GM23338 (cell line): ENCODE results near the gene ENPP1. TPM values are rescaled to one million over a fixed set of nuclear protein-coding genes. Genes with fewer than 3 reads are reported as not detected.
A peak's percentile ranks its signal among the peaks of the same experiment; 100 is the strongest.

Experiments used
- ATAC-seq: fragments of 200-7000 bp; cut with Tn5 transposase; 3 replicates; pipeline ENCODE4 v1.9.1; 2020
- DNase-seq: peaks from one replicate; pipeline ENCODE4 v3.0.0-alpha.2; 2015; ENCODE audit warnings: low spot score
- H2AFZ ChIP-seq: fragments of 200-600 bp; sonication (generic); 2 replicates; pipeline ENCODE4 v1.8.0; 2016; ENCODE audit warnings: antibody characterized with exemption, mild to moderate bottlenecking, moderate library complexity
- H3F3A ChIP-seq: fragments of 200-600 bp; sonication (generic); replicated peaks from 2 replicates; pipeline ENCODE4 v1.8.0; 2017; ENCODE audit warnings: antibody characterized with exemption, mixed run types, low read depth
- H3K27ac ChIP-seq: fragments of 200-600 bp; sonication (generic); 2 replicates; pipeline ENCODE4 v1.6.1; 2016; ENCODE audit warnings: low read depth
- H3K27me3 ChIP-seq: fragments of 200-600 bp; sonication (generic); 2 replicates; pipeline ENCODE4 v1.8.0; 2016; ENCODE audit warnings: mild to moderate bottlenecking, mixed run types, moderate library complexity; ENCODE audit not compliant: insufficient read depth
- H3K36me3 ChIP-seq: fragments of 200-600 bp; sonication (generic); 2 replicates; pipeline ENCODE4 v1.8.0; 2016; ENCODE audit warnings: mild to moderate bottlenecking; ENCODE audit not compliant: insufficient read depth
- H3K4me1 ChIP-seq: fragments of 200-600 bp; sonication (generic); 2 replicates; pipeline ENCODE4 v1.8.0; 2016; ENCODE audit warnings: mild to moderate bottlenecking, moderate library complexity; ENCODE audit not compliant: insufficient read depth
- H3K4me2 ChIP-seq: fragments of 200-600 bp; sonication (generic); 2 replicates; pipeline ENCODE4 v1.7.1; 2017; ENCODE audit warnings: mixed run types
- H3K4me3 ChIP-seq: fragments of 200-600 bp; sonication (generic); 2 replicates; pipeline ENCODE4 v1.6.1; 2016; ENCODE audit warnings: mixed run types
- H3K79me2 ChIP-seq: fragments of 200-600 bp; sonication (generic); replicated peaks from 2 replicates; pipeline ENCODE4 v1.8.0; 2017; ENCODE audit warnings: mild to moderate bottlenecking; ENCODE audit not compliant: insufficient read depth
- H3K9me2 ChIP-seq: fragments of 200-600 bp; sonication (generic); 2 replicates; pipeline ENCODE4 v1.8.0; 2017; ENCODE audit not compliant: insufficient read depth
- H4K20me1 ChIP-seq: fragments of 200-600 bp; sonication (generic); replicated peaks from 2 replicates; pipeline ENCODE4 v1.8.0; 2017; ENCODE audit warnings: mild to moderate bottlenecking; ENCODE audit not compliant: insufficient read depth
- H3K27ac Mint-ChIP-seq: 2 replicates; pipeline ENCODE4 v1.8.0; 2020; ENCODE audit warnings: inconsistent platforms, mild to moderate bottlenecking, moderate library complexity, mixed read lengths
- H3K27me3 Mint-ChIP-seq: 3 replicates; pipeline ENCODE4 v1.8.0; 2022; ENCODE audit warnings: low read depth, mild to moderate bottlenecking, moderate library complexity, mixed read lengths, inconsistent platforms; ENCODE audit not compliant: insufficient read depth, poor library complexity
- H3K36me3 Mint-ChIP-seq: 3 replicates; pipeline ENCODE4 v1.8.0; 2021; ENCODE audit warnings: low read depth, mild to moderate bottlenecking, inconsistent platforms, moderate library complexity, mixed read lengths
- H3K4me1 Mint-ChIP-seq: 3 replicates; pipeline ENCODE4 v1.8.0; 2020; ENCODE audit warnings: mild to moderate bottlenecking, inconsistent platforms, mixed read lengths
- H3K4me3 Mint-ChIP-seq: 3 replicates; pipeline ENCODE4 v1.8.0; 2021; ENCODE audit warnings: moderate library complexity, mild to moderate bottlenecking, inconsistent platforms, mixed read lengths
- H3K9me3 Mint-ChIP-seq: 3 replicates; pipeline ENCODE4 v1.8.0; 2020; ENCODE audit warnings: moderate library complexity, mild to moderate bottlenecking, inconsistent platforms, mixed read lengths
- CTCF ChIP-seq, 2 experiments: fragments of 200-600 bp in 1 of 2; sonication (generic) in 1 of 2; conservative IDR thresholded peaks; 2 replicates each; pipeline versions ENCODE4 v1.5.1 to v1.6.1; 2016 to 2017; ENCODE audit warnings: antibody characterized with exemption in 2 of 2, low read depth in 2 of 2, mild to moderate bottlenecking in 2 of 2, moderate library complexity in 1 of 2
- ETS1 ChIP-seq: IDR thresholded peaks from 2 replicates; pipeline ENCODE4 v1.6.1; 2016; ENCODE audit warnings: antibody characterized with exemption
- NANOG ChIP-seq: IDR thresholded peaks from 2 replicates; pipeline ENCODE4 v1.6.1; 2016; ENCODE audit warnings: antibody characterized with exemption, borderline replicate concordance
- POLR2AphosphoS5 ChIP-seq: IDR thresholded peaks from 2 replicates; pipeline ENCODE4 v1.6.1; 2016; ENCODE audit warnings: antibody characterized with exemption, low read depth
- REST ChIP-seq: IDR thresholded peaks from one replicate; pipeline ENCODE4 v1.6.1; 2018; ENCODE audit warnings: antibody characterized with exemption; ENCODE audit not compliant: unreplicated experiment
- STAT1 ChIP-seq: IDR thresholded peaks from one replicate; pipeline ENCODE4 v1.6.1; 2016; ENCODE audit warnings: antibody characterized with exemption; ENCODE audit not compliant: unreplicated experiment
- ZNF114 ChIP-seq: fragments of 250-450 bp; sonication (Bioruptor Pico); IDR thresholded peaks from 2 replicates; pipeline ENCODE4 v1.5.0; 2020; ENCODE audit warnings: mild to moderate bottlenecking, moderate library complexity
- polyA plus RNA-seq: library from polyadenylated mRNA; unstranded; fragments of >200 nt; fragmentation: Nextera tagmentation; extraction: Ambion mirVana; gene quantifications from 2 replicates; pipeline ENCODE4 v1.2.1, GENCODE V29; 2016
- total RNA-seq: library from RNA; depleted of rRNA; stranded (reverse); fragments of >200 nt; shearing (Covaris generic); gene quantifications from 2 replicates; pipeline ENCODE4 v1.2.3, GENCODE V29; 2014

ENPP1 gene
- total and polyA plus RNA-seq, 2 experiments from 2014 or later: 17.3 to 46.9 TPM

GRCh38 chr6:131914234-131914633, 106.4 kb downstream of the ENPP1 start:
- H2AFZ ChIP-seq: no peak overlapping the region
- no peaks in the 10 kb centered on the region for H3K27me3 ChIP-seq
- peaks cover 15% of the 10 kb centered on the region for H4K20me1 ChIP-seq
- no peak overlapping the region for H3K4me3 ChIP-seq
- peaks cover 9% of the 10 kb centered on the region for H3K4me1 ChIP-seq
- TF ChIP-seq POLR2AphosphoS5 (0 out of 2 replicates have a peak, but pooled peaks have one; percentile 27), REST (no peak)
- peaks cover 67% of the 10 kb centered on the region for H3K36me3 ChIP-seq
- no peak overlapping the region for H3K4me2 ChIP-seq
- H3K36me3 Mint-ChIP-seq: peaks cover 87% of the 10 kb centered on the region
- peaks cover 8% of the 10 kb centered on the region for H3K27me3 Mint-ChIP-seq
- no peak overlapping the region for H3K27ac Mint-ChIP-seq
- H3K27ac ChIP-seq: no peak overlapping the region
- ATAC-seq: no peak
- H3K4me1 Mint-ChIP-seq: peaks cover 13% of the 10 kb centered on the region; the same call in 1 of the 3 replicates
- peaks cover 40% of the 10 kb centered on the region for H3K9me3 Mint-ChIP-seq
- H3K79me2 ChIP-seq: peaks cover 3% of the 10 kb centered on the region
- DNase-seq: no peak
- H3K4me3 Mint-ChIP-seq: no peak overlapping the region
- H3K9me2 ChIP-seq: no peaks in the 10 kb centered on the region
- H3F3A ChIP-seq: peaks cover 51% of the 10 kb centered on the region

- peaks cover 89% of the 10 kb centered on the region for H3K36me3 Mint-ChIP-seq
- H4K20me1 ChIP-seq: peaks cover 15% of the 10 kb centered on the region
- TF ChIP-seq ZNF114 (CRISPR knock-in tag) (no peak), CTCF (conservative IDR thresholded peaks at IDR 0.05; ENCODE audit: low read depth in 2 of 2) (peak; percentile 77 to 90), NANOG (no peak), POLR2AphosphoS5 (peak; percentile 8; the same call in 1 of the 2 replicates), ETS1 (no peak), STAT1 (no peak)
- no peak overlapping the region for H3K4me3 Mint-ChIP-seq
- DNase-seq (peak; percentile 82), ATAC-seq (peak; percentile 17)
- H3K27me3 Mint-ChIP-seq: peaks cover 8% of the 10 kb centered on the region
- H3K9me2 ChIP-seq: no peaks in the 10 kb centered on the region
- peaks cover 3% of the 10 kb centered on the region for H3K79me2 ChIP-seq
- no peaks in the 10 kb centered on the region for H3K27me3 ChIP-seq
- no peak overlapping the region for H2AFZ ChIP-seq
- peaks cover 11% of the 10 kb centered on the region; the same call in 1 of the 3 replicates for H3K4me1 Mint-ChIP-seq
- H3K4me1 ChIP-seq: peaks cover 8% of the 10 kb centered on the region
- H3K9me3 Mint-ChIP-seq: peaks cover 47% of the 10 kb centered on the region
- H3K27ac Mint-ChIP-seq: no peak overlapping the region
- H3K36me3 ChIP-seq: peaks cover 63% of the 10 kb centered on the region
- H3K27ac ChIP-seq: no peak overlapping the region
- H3K4me2 ChIP-seq: no peak overlapping the region
- H3F3A ChIP-seq: peaks cover 59% of the 10 kb centered on the region
- no peak overlapping the region for H3K4me3 ChIP-seq
Observed at GRCh38 chr6:131914967-131915751, 107.3 kb downstream of the ENPP1 start.
